HepG2 (cell line): ENCODE data around the gene CTXN1. TPM values are rescaled to one million over a fixed set of nuclear protein-coding genes. Genes with fewer than 3 reads are reported as not detected.
A peak's percentile ranks its signal among the peaks of the same experiment; 100 is the strongest.

Source experiments
- ATM ChIP-seq: fragments of 450-650 bp; IDR thresholded peaks from 2 replicates; pipeline ENCODE4 v1.7.1; 2017; ENCODE audit warnings: mild to moderate bottlenecking, borderline replicate concordance
- CBX1 ChIP-seq: IDR thresholded peaks from one replicate; pipeline ENCODE4 v1.6.1; 2016; ENCODE audit warnings: antibody characterized with exemption, low read depth
- CCDC6 ChIP-seq: sonication (generic); formaldehyde crosslinking; IDR thresholded peaks from 2 replicates; pipeline ENCODE4 v1.8.1; 2022; ENCODE audit warnings: mild to moderate bottlenecking, missing genetic modification reagents, moderate library complexity
- E2F1 ChIP-seq: sonication (generic); formaldehyde crosslinking; IDR thresholded peaks from 2 replicates; pipeline ENCODE4 v1.5.0; 2020; ENCODE audit warnings: missing genetic modification reagents
- ELF1 ChIP-seq: sonication (generic); formaldehyde crosslinking; IDR thresholded peaks from 2 replicates; pipeline ENCODE4 v1.4.0; 2020; ENCODE audit warnings: missing genetic modification reagents
- GATAD2A ChIP-seq: IDR thresholded peaks from 2 replicates; pipeline ENCODE4 v1.6.1; 2016
- GZF1 ChIP-seq: sonication (generic); formaldehyde crosslinking; IDR thresholded peaks from 2 replicates; pipeline ENCODE4 v1.5.1; 2020; ENCODE audit warnings: mild to moderate bottlenecking, missing genetic modification reagents
- ISX ChIP-seq: sonication (generic); formaldehyde crosslinking; conservative IDR thresholded peaks from 2 replicates; pipeline ENCODE4 v1.5.0; 2020; ENCODE audit warnings: missing genetic modification reagents
- KLF15 ChIP-seq: sonication (generic); formaldehyde crosslinking; IDR thresholded peaks from 2 replicates; pipeline ENCODE4 v1.8.1; 2023; ENCODE audit warnings: borderline replicate concordance, mild to moderate bottlenecking, inconsistent platforms, missing genetic modification reagents, mixed read lengths
- KLF16 ChIP-seq, 2 experiments: sonication (generic) in 1 of 2; formaldehyde crosslinking in 1 of 2; IDR thresholded peaks; 2 replicates each; pipeline versions ENCODE4 v1.6.1 to v1.8.0; 2016 to 2023; ENCODE audit warnings: missing genetic modification reagents in 2 of 2, missing compliant biosample characterization in 1 of 2
- MED13 ChIP-seq: sonication (generic); formaldehyde crosslinking; IDR thresholded peaks from 2 replicates; pipeline ENCODE4 v1.5.0; 2020; ENCODE audit warnings: missing genetic modification reagents
- MEIS2 ChIP-seq: sonication (generic); formaldehyde crosslinking; IDR thresholded peaks from 2 replicates; pipeline ENCODE4 v1.9.0; 2021; ENCODE audit warnings: mild to moderate bottlenecking, missing genetic modification reagents
- MTERF4 ChIP-seq: sonication (generic); formaldehyde crosslinking; IDR thresholded peaks from 2 replicates; pipeline ENCODE4 v1.8.0; 2023; ENCODE audit warnings: mild to moderate bottlenecking, missing genetic modification reagents
- NCOA1 ChIP-seq: sonication (generic); formaldehyde crosslinking; IDR thresholded peaks from 2 replicates; pipeline ENCODE4 v1.9.0; 2021; ENCODE audit warnings: missing genetic modification reagents
- NFYB ChIP-seq: sonication (generic); formaldehyde crosslinking; IDR thresholded peaks from 2 replicates; pipeline ENCODE4 v1.4.0; 2020; ENCODE audit warnings: missing genetic modification reagents
- PAX8 ChIP-seq: sonication (generic); formaldehyde crosslinking; IDR thresholded peaks from 2 replicates; pipeline ENCODE4 v1.8.0; 2022; ENCODE audit warnings: mild to moderate bottlenecking, missing genetic modification reagents, borderline replicate concordance
- PRDM4 ChIP-seq: sonication (generic); formaldehyde crosslinking; IDR thresholded peaks from 2 replicates; pipeline ENCODE4 v1.9.0; 2021; ENCODE audit warnings: missing genetic modification reagents, borderline replicate concordance
- TBX3 ChIP-seq: fragments of 450-650 bp; IDR thresholded peaks from 2 replicates; pipeline ENCODE4 v1.6.1; 2017; ENCODE audit warnings: antibody characterized with exemption, mild to moderate bottlenecking, inconsistent platforms, borderline replicate concordance
- ZNF124 ChIP-seq: sonication (generic); formaldehyde crosslinking; IDR thresholded peaks from 2 replicates; pipeline ENCODE4 v1.4.0; 2020; ENCODE audit warnings: missing genetic modification reagents
- ZNF430 ChIP-seq: sonication (generic); formaldehyde crosslinking; IDR thresholded peaks from 2 replicates; pipeline ENCODE4 v1.9.0; 2021; ENCODE audit warnings: mild to moderate bottlenecking, missing genetic modification reagents
- ZNF615 ChIP-seq: sonication (generic); formaldehyde crosslinking; IDR thresholded peaks from 2 replicates; pipeline ENCODE4 v1.5.0; 2020; ENCODE audit warnings: mild to moderate bottlenecking, missing genetic modification reagents, borderline replicate concordance
- ZNF720 ChIP-seq: sonication (generic); formaldehyde crosslinking; IDR thresholded peaks from 2 replicates; pipeline ENCODE4 v1.4.0; 2020; ENCODE audit warnings: missing genetic modification reagents
- polyA plus RNA-seq, 8 experiments: library from polyadenylated mRNA; depleted of rRNA in 3 of 8; stranded (reverse) in 7 of 8; unstranded in 1 of 8; fragments of >200 nt; fragmentation: Illumina TruSeq in 4 of 8; extraction: Trizol in 4 of 8; gene quantifications; 2 replicates each; pipeline versions ENCODE4 v1.2.1 to v1.2.3, GENCODE V29; 2011 to 2016; ENCODE audit warnings: low read depth in 4 of 8, missing spikeins in 1 of 8, mixed read lengths in 1 of 8; ENCODE audit not compliant: insufficient read depth in 1 of 8
- total RNA-seq, 5 experiments: library from RNA; depleted of rRNA; stranded (reverse); fragments of >200 nt; fragmentation: Illumina TruSeq; extraction: Trizol; gene quantifications; 2 replicates each; pipeline ENCODE4 v1.2.3, GENCODE V29; 2016; ENCODE audit warnings: low read depth in 1 of 5
- TF ChIP-seq, protein P1 (sequence below): sonication (generic); formaldehyde crosslinking; IDR thresholded peaks from 2 replicates; pipeline ENCODE4 v1.4.0; 2020; ENCODE audit warnings: missing genetic modification reagents, mild to moderate bottlenecking, borderline replicate concordance
- TF ChIP-seq, protein P2 (sequence below): sonication (generic); formaldehyde crosslinking; IDR thresholded peaks from 2 replicates; pipeline ENCODE4 v1.5.0; 2020; ENCODE audit warnings: missing genetic modification reagents

CTXN1 gene
- total and polyA plus RNA-seq, 2 of the 13 experiments (the other 11 are each of a cell fraction or from before 2014, with no cell fraction given): 0.11 TPM; not detected in 1

- TF ChIP-seq ZNF720 (CRISPR knock-in tag): no peak
- TF ChIP-seq TBX3: peak; percentile 31; the same call in 1 of the 2 replicates
- TF ChIP-seq ISX (CRISPR knock-in tag): no peak; the same call in 1 of the 2 replicates
- no peak for TF ChIP-seq ZNF615 (CRISPR knock-in tag)
- no peak for TF ChIP-seq CBX1
- no peak for TF ChIP-seq NCOA1
- TF ChIP-seq MEIS2 (CRISPR knock-in tag): peak; percentile 49; the same call in 1 of the 2 replicates
- peak; percentile 47; the same call in 1 of the 2 replicates for TF ChIP-seq PAX8
- TF ChIP-seq ZNF124: peak; percentile 58; the same call in 1 of the 2 replicates
- no peak for TF ChIP-seq GATAD2A (CRISPR knock-in tag)
- TF ChIP-seq MED13: no peak
- no peak for TF ChIP-seq GZF1 (CRISPR knock-in tag)
- no peak for TF ChIP-seq ATM
- TF ChIP-seq MTERF4: peak; percentile 21; the same call in 1 of the 2 replicates
- peak in 1 of 2 experiments; percentile 94; a peak in 2 of 4 replicates for TF ChIP-seq KLF16 (CRISPR knock-in tag; IDR thresholded peaks at IDR 0.05)
- TF ChIP-seq KLF15 (CRISPR knock-in tag): peak; percentile 44; the same call in 1 of the 2 replicates
- TF ChIP-seq CCDC6 (CRISPR knock-in tag): peak; percentile 71; the same call in 1 of the 2 replicates
- no peak; the same call in 1 of the 2 replicates for TF ChIP-seq PRDM4 (CRISPR knock-in tag)
- TF ChIP-seq ZNF430 (CRISPR knock-in tag): peak; percentile 75; the same call in 1 of the 2 replicates
- TF ChIP-seq NFYB: peak; percentile 91
- TF ChIP-seq, protein P1, sequence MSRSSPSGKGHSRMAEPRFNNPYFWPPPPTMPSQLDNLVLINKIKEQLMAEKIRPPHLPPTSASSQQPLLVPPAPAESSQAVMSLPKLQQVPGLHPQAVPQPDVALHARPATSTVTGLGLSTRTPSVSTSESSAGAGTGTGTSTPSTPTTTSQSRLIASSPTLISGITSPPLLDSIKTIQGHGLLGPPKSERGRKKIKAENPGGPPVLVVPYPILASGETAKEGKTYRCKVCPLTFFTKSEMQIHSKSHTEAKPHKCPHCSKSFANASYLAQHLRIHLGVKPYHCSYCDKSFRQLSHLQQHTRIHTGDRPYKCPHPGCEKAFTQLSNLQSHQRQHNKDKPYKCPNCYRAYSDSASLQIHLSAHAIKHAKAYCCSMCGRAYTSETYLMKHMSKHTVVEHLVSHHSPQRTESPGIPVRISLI (CRISPR knock-in tag): no peak
- peak; percentile 58; the same call in 1 of the 2 replicates for TF ChIP-seq E2F1
- 0 out of 2 replicates have a peak, but pooled peaks have one; percentile 27 for TF ChIP-seq ELF1 (CRISPR knock-in tag)
- TF ChIP-seq, protein P2, sequence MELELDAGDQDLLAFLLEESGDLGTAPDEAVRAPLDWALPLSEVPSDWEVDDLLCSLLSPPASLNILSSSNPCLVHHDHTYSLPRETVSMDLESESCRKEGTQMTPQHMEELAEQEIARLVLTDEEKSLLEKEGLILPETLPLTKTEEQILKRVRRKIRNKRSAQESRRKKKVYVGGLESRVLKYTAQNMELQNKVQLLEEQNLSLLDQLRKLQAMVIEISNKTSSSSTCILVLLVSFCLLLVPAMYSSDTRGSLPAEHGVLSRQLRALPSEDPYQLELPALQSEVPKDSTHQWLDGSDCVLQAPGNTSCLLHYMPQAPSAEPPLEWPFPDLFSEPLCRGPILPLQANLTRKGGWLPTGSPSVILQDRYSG (CRISPR knock-in tag): no peak; the same call in 1 of the 2 replicates
Measured at GRCh38 chr19:7943444-7944176, 17.7 kb upstream of the CTXN1 start, which contains the start of gene TIMM44 (continued).
